DMS53 (cell line): ENCODE measurements around the gene AAGAB.

Experiments used
- DNase-seq: peaks from one replicate; lab custom pipeline; 2025; lab: John Stamatoyannopoulos, UW

The AAGAB gene

DNA sequence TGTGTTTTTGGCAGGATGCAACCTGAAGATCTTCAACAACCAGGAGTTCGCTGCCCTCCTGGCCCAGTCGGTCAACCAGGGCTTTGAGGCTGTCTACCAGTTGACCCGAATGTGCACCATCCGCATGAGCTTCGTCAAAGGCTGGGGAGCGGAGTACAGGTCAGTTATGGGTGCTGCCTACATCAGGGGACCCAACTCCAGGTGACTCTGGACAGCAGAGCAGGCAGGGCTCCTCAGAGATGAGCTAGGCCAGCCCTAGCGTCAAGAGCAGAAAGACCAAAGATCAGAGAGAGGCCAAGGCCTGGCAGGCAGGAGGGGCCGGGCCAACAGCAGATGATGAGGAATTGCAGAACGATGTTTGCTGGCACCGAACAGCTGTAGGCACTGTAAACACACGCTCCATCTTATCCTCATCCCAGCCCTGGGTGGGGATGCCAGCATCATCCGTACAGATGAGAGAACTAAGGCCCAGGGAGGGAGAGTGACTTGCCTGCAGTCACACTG, 67.1 kb downstream of the AAGAB start:
- DNase-seq, result no peak

DNA sequence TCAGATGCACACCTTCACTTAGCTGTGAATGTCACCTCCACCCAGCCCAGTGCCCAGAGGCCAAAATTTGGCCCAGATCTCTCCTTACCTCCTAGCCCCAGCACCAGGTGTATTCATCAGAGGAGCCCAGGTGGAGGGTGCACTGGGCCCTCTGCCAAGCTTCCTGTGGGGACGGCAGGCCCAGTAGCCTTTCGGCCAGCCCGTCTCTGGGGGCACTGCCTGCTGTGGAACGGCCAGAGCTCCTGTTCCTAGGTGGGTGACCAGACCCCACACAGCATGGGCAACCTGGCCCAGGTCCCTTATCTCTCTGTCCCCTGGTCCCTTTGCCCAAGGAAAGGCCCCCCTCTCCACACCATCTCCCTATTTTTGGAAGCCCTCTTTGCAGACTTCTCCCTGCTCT, 67.8 kb downstream of the AAGAB start:
- DNase-seq, result no peak

DNA sequence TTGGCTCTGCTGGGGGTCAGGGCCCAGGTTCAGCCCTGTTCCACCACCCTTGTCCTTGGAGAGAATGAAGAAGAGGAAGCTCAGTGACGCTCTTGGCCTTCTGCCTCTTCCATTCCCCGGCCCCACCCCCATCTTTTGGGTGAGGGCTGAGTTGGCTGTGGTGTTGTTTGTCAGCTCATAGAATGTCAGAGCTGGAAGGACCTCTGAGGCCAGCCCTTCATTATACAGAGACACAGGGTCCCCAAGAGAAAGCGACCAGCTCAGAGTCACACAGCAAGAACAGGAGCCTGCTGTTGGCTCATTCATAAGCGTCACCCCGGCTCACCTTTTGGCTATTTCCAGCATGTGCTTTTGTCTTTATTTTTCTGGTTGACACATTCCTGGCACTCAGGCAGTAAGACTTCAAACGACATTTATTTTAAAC, 68.2 kb downstream of the AAGAB start:
- DNase-seq, result no peak

DNA sequence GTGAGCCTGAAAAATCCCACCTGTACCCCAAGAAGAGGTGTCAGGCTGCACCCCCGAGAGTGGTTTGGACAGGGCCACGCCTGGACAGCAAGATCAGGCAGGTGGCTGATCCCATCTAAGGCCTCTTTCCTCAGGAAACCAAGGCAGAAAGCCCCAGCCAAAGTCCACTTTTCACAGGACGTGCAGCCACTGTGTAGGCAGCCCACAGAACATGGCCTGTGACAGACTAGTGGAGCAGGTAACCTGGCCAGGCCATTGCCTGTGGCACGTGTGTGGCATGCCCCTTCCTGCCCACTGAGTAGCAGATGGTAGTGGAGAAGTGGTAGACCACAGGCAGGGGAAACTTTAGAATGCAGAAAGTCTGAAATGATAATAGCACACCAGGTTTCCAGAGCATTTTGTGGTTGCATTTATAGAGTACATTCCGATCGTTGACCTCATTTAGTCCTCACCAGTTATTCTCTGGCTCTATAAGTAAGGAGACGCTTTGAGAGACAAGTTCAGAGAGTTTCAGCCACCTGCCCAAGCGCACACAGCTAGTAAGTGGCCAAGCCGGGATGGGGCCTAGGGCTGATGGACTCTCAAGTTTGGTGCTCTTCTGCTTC, 68.7 kb downstream of the AAGAB start:
- no peak for DNase-seq

DNA sequence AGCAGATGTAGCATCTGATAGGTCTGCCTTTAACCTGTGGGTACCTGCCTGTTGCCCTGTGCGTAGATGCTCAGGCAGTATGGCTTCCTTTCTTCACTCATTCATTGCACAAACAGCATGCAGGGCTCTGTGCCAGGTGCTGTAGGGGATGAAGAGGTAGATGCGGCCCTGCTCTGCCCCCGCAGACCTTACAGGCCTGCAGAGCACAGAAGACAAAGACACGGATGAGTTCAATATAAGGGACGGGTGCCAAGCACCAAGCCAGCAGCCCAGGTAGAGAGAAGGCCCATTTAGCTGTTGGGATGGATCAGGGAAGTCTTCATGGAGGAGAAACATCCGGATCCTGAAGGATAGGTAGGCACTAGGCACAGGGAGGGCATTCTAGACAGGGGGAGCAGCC, 69.4 kb downstream of the AAGAB start:
- DNase-seq, result no peak

DNA sequence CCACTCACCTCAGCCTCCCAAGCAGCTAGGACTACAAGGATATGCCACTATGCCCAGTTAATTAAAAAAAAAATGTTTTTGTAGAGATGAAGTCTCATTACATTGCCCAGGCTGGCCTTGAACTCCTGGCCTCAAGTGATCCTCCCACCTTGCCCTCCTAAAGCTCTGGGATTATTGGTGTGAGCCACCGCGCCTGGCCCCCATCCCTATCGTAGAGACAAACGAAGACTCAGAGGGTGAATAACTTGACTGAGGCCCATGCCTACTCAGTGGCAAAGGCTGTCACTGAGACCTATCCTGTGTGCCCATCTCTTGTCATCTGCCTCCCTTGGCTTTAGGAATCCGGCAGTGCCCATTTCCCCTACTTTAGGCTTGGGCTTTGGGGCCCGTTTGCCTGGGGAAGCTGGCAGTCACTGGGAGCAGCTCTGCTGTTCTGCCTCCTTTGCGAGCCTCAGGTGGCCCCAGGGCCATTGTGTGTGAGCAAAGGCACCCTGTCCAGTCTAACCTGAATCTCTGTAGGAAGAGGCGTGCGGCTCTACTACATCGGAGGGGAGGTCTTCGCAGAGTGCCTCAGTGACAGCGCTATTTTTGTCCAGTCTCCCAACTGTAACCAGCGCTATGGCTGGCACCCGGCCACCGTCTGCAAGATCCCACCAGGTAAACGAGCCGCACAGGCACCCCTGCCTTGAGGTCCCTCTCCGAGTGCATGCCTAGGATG, 70.1 kb downstream of the AAGAB start:
- DNase-seq, result no peak

DNA sequence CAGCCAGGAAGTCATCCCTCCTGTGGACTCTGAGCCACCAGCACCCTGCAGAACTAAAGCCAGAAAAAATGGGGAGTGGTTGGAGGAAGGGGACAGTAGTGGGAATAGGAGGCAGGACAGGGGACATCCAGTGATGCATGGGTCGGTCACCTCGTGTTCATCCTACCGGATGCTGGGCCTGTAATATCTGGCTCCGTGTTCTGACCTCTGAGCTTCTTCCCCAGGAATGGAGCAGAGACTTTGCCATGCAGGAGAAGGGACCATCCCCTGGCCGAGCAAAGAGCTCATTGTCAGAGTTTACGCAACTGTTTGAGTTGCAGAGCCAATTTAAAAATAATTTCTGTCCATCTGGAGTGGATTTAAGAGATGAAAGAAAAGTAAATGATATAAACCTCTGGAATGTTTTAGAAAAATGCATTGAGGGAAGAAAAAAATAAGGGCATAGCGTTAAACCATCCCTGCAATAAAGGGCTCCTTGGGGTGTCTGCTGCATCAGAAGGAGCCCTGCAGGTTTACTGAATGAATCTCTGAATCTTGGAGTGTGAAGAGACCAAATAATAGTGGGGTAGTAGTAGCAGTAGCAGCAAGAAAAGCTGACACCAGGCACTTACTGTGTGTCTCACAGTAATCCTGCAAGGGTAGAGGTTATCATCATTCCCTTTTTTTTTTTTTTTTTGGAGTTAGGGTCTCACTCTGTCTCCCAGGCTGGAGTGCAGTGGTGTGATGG, 70.9 kb downstream of the AAGAB start:
- DNase-seq, result no peak

DNA sequence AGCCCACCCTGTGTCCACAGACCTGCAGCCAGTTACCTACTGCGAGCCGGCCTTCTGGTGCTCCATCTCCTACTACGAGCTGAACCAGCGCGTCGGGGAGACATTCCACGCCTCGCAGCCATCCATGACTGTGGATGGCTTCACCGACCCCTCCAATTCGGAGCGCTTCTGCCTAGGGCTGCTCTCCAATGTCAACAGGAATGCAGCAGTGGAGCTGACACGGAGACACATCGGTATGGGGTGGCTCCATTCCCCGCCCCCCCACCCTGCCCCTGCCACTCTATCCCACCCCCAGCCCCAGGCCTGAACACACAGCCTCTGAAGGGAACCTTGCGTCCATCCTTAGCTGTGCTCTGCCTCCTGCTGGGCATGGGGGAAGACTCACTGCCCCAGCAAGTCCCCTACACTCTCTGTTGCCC, 73.2 kb downstream of the AAGAB start:
- no peak for DNase-seq

DNA sequence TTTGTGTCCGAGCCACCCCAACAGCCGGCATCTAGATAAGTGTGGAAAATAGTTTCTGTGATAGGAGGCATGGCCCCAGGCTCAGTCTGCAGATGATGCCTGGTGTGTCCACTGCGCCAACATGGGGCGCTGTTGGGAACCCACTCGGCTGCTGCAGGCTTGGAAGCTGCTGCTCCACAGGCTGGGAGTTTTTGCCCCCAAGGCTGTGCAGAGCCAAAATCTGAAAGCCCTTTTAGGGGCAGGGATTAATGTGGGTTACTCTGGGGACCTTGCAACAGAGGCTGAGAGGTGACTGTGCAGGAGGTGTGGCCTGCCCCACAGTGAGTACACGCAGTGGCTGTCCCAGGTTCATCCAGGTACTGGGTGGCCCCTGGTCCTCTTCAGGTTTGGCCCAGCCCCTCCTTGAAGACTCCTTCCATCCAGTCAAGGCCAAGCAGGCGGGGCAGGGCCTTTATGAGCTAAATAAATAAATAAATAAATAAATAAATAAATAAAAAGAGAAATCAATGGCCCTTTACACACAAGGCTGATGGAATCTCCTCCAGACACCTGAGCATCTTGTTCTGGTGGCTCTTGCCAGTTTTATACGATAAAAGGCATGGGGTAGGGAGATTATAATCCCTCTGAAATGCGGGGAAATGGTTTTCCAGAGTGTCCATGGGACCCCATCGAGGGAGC, 73.8 kb downstream of the AAGAB start:
- DNase-seq, result no peak

DNA sequence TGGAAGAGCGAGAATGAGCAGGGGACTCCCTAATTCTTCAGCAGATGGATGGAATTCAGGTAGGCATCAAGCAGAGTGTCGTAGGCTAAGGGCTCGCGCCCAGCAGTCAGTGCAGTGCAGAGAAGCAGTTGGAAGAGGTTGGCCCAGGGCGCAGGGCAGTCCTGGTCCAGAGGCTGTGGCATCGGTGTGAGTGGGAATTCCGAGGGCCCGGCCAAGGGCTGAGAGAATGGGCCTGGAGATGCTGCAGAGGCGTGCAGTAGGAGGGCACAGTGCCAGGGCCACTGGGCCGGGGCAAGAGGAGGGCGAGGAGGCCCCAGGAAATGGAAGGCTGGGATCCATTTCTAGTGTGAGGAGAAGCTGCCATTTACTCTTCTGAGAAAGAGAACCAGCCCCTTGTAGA, 74.4 kb downstream of the AAGAB start:
- DNase-seq, result no peak

DNA sequence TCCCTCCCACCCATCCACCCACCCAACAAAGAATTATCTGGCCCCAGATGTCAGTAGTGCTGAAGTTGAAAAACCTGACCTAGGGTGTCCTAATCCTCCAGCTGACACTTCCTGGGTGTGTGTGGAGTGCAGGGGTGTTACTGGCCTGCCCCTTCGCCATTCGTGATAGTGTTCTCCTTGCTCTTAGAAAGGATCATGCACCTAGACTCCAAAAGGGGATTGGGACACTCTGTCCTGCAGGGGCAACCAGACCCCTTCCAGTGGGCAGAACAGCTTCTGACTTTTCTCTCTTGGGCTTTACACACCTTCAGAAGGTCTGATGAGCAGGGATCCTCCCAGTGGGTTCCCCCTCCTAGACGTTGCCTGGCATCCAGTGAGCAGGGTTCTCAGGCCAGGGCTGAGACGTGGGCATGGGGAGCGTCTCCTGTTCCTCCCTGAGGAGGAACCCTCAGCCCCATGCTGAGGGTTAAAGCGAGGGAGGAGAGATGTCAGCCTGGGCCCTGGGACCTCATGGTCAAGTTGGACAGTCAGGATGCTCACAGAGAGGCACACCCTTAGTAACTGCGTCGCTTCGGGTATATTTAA, 75.0 kb downstream of the AAGAB start:
- DNase-seq, result no peak

DNA sequence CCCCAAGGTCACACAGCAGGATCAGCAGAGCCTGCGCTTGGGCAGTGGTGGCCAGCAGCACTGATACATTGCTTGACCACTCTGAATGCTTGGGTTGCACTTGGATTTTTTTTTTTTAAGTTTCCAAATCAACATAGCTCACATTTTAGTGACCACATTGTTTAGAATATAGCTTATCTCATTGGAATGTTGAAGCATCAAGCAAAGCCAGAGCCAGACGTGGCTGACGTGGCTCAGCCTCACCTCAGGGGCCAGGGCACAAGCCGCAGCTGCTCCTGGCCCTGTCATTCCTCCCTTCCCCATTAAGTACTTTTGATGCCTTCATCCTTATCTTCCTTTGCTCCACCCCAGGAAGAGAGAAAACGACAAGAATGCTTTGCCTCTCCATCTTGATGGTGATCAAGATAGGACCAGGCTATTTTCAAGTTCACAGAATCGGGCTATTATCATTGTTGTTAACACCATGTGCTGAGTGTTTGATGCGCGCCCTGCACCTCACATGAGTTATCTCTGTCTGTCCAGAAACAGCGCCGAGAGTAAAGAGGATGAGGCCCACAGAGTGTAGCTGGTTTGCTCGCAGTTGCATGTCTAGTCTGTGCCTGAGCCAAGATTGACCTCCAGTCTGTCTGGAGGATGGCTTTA, 75.8 kb downstream of the AAGAB start:
- no peak for DNase-seq

DNA sequence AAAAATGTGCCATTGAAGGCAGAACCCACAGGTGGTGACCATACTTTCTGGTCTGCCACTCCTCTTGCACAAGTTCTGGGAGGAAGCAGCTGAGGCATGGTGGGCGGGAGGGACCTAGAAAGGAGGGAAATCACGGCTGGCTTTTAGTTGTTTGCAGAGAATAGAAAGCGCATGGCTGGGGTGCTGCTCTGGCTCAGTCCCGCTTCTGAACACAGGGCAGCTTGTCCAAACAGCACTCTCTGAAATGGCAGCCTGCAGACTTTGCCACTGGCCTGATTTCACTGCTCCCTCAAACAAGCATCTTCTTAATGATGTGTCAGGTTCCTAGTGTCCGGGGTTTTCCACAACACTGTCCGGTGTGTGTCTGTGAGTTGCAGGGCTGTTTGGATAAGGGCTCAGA, 76.7 kb downstream of the AAGAB start:
- DNase-seq, result no peak

DNA sequence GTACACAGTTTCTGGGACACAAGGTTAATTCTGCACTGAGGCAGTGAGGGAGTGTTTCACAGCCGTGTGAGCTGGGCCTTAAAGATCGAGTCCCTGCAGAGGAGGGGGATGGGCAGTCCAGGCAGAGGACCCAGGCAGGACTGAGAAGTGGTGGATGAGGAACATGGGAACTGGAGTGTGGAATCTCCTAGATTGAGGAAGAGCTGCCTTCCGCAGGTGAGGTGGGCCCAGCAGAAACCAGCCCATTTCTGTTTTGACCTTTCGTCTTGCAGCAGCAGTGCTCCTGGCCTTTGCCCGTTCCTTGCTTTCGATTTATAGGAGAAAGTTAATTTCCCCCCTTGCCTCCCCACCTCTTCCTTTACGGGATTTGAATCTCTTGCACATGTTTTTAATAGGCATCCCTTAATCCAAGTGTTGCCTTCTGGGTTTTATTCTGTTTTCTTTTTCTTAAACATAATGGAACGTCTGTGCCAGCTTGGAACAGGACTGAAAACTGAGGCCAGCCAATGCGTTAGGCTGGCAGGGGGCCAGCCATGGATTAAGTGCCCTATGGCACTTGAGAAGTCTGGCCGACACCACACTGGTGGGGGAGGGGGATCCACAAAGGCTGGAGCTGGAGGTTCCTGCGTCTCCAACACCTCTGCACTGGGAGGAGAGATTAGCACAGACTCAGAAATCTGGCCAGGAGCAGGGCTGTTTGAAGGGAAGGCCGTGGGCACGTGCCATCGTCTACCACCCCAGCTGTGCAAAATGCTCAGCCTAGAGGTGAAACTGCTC, 78.1 kb downstream of the AAGAB start:
- peak; percentile 67 for DNase-seq

DNA sequence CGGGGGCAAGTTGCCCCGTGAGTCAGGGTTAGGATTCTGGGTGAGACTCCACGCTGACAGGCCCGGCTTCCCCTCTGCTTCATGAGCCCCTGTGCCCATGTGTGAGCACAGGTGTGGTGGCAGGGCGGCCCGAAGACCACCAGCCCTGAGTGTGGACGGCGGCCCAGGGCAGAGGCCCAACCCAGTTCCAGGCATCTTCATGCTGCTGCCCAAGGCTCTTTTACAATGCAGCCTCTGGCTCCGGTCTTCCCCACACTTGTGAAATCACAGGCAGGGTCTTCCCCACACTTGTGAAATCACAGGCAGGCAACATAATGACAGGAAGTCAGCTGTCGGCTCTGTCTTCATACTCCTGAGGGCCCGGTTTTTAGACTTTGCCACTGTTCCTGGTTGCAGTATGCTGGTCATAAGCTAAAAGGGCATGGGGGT, 78.8 kb downstream of the AAGAB start:
- no peak for DNase-seq

DNA sequence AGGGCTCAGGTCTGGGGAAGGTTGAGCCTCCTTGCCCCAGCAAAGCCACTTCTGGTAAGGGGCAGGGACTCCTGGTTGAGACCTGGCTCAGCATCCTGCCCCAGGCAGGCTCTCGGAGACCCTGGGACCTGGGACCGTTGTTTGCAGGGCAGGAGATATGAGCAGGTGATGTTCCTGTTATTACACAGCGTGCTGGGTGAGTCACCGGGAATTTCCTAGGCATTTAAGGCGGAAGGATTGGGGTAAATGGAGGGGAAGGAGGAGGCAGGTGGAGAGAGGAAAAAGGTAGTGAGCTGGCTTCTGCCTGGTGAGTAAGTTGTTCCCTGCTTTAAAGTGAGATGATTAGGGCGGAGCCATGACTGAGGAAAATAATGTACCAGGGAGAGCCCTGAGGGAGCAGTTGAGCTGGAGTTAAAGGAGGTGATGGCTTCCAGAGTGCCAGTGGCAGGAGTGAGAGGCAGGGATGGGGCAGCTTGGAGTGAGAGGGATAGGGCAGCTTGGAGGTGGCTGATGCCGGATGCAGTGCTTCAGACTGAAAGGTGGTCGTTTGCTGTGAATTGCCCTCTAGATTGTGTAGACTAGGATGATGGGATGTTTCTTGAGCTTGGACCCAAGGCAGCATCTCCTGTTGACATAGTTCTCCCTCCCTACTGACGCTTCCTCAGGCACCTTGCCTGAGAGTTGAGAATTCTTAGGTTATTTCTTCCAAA, 79.4 kb downstream of the AAGAB start:
- peak; percentile 90 for DNase-seq

DNA sequence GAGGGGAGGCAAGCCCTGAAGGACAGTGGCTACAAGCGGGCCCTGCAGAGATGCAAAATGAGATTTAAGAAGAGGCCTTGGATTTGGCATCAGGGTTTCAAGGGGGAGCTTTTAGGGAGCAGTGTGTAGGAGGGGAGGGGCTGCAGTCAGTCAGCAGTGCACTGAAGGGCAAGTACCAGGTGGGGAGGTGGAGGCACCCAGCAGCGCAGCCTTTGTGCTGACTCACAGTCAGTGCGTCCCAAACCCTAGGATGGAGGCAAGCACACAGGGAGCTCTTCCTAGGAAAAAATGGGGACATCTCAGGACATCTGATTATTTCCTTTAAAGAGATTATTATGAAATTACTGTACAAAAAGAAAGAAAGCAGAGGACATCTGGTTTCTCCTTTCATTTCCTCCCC, 80.0 kb downstream of the AAGAB start:
- no peak for DNase-seq

DNA sequence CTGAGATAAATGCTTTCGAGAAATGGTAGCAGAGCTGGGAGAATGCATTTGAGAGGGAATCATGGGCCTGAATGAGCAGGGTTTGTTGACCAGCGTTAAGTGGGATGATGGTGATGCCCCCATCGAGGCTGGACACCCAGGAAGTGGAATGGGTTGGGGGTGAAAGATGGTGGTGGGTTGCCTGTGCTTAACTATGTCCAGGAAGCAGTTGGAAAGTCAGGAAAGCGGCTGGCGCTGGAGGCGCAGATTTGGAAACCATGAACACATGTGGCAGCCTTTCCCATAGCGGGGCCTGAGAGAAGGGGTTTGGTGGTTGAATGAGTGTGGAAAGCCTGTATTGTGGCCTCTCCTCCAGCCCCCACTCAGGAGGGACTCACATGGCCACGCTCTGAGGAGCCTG, 80.7 kb downstream of the AAGAB start:
- DNase-seq, result no peak

DNA sequence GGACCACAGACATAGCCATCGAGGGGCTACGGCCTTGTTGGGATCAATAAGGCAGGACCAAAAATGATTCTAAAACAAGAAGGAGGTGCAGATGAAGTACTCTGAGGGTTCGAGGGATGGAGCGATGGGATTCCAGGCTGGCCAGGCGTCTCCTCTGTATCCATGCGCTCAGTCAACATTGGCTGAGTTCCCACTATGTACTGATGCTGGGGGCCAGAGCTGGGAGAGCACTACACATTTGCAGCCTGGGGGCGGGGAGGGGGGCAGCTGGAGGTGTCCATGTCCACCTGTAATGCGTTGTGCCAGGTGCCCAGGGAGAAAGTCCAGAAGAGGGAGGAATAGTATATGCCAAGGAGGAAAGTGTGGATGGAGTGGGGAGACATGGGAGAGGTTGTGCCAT, 81.5 kb downstream of the AAGAB start:
- no peak for DNase-seq

DNA sequence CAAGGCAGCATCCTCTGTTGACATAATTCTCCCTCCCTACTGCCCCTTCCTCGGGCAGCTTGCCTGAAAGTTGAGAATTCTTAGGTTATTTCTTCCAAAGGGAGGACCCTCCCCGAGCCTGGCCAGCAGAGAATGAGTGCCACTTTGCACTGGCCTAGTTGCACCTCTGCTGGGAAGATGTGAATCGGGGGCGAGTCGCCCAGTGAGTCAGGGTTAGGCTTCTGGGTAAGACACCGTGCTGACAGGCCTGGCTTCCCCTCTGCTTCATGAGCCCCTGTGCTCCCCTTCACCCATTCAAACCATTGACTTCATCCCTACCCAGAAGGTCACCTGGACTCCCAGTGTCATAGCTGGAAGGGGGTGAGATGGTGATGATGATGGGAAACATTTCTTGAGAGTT, 82.3 kb downstream of the AAGAB start:
- DNase-seq, result no peak
